Measurements from ENCODE around the gene NUAK1. TPM values are rescaled to one million over a fixed set of nuclear protein-coding genes. Genes with fewer than 3 reads are reported as not detected.

NUAK1 gene
- total RNA-seq, 1 experiment from 2014 or later, result 10.1 TPM

- H3K9ac ChIP-seq (ENCODE audit: extremely low read depth, insufficient read length, low read length), result no peak overlapping the region
- Mint-ChIP-seq H3K4me3 (no peak overlapping the region), H3K4me1 (peaks cover 9 to 12% of the 10 kb centered on the region in 2 experiments), H3K36me3 (ENCODE audit: insufficient read depth in 1 of 3, low read depth in 3 of 3) (peaks cover 2 to 22% (median 12%) of the 10 kb centered on the region in 3 experiments; a peak in 6 of 7 replicates), H3K27ac (peak overlapping the region in 2 of 3 experiments; percentile 58 to 84; a peak in 3 of 7 replicates), H3K27me3 (ENCODE audit: low read depth) (no peaks in the 10 kb centered on the region), H3K9me3 (no peaks in the 10 kb centered on the region)
- no peak overlapping the region for H2BK5ac ChIP-seq (ENCODE audit: insufficient read length, low read length)
- no peak overlapping the region for H2BK20ac ChIP-seq (ENCODE audit: low read depth, low read length, poor library complexity, severe bottlenecking)
- no peak for TF ChIP-seq CTCF (conservative IDR thresholded peaks at IDR 0.05)
- H3K4ac ChIP-seq (ENCODE audit: low read depth, low read length), result no peak overlapping the region
- no peaks in the 10 kb centered on the region for H3K79me2 ChIP-seq (ENCODE audit: insufficient read depth, low read length)
- no peaks in the 10 kb centered on the region for H3K27me3 ChIP-seq (ENCODE audit: insufficient read depth, low read length)
- H4K91ac ChIP-seq (ENCODE audit: insufficient read length, low read depth, low read length), result no peak overlapping the region
- H2BK15ac ChIP-seq (ENCODE audit: low read depth, low read length), result no peak overlapping the region
- H2BK12ac ChIP-seq (ENCODE audit: insufficient read length, low read depth, low read length), result no peak overlapping the region
- H3K79me1 ChIP-seq (ENCODE audit: insufficient read depth, low read depth, low read length, poor library complexity, severe bottlenecking), result no peaks in the 10 kb centered on the region
- H2BK120ac ChIP-seq (ENCODE audit: low read depth, low read length, poor library complexity, severe bottlenecking), result no peak overlapping the region
- H4K20me1 ChIP-seq (ENCODE audit: control insufficient read depth, insufficient read depth, insufficient read length), result no peaks in the 10 kb centered on the region
- H3K4me1 ChIP-seq (ENCODE audit: insufficient read depth, low read length), result peaks cover 2% of the 10 kb centered on the region; the same call in 1 of the 2 replicates
- H2AK5ac ChIP-seq (ENCODE audit: insufficient read length, low read length), result no peak overlapping the region
- no peak overlapping the region for H3K14ac ChIP-seq (ENCODE audit: insufficient read depth, low read length)
- H3K9me3 ChIP-seq (ENCODE audit: control insufficient read depth, low read depth, low read length), result no peaks in the 10 kb centered on the region
- H3K18ac ChIP-seq (ENCODE audit: insufficient read length, low read depth, low read length), result no peak overlapping the region
- no peak overlapping the region for H3K4me2 ChIP-seq (ENCODE audit: insufficient read depth, insufficient read length, low read length)
- DNase-seq, result no peak
- no peak overlapping the region for H3T11ph ChIP-seq (ENCODE audit: low read length)
- WGBS (ENCODE audit: extremely low coverage, insufficient read length, low lambda C conversion rate), result no CpG with 5 or more reads among the region's 1 CpG
- H3K23me2 ChIP-seq (ENCODE audit: insufficient read length, low read depth, low read length, poor library complexity, severe bottlenecking), result no peaks in the 10 kb centered on the region
- H4K8ac ChIP-seq (replicated peaks; ENCODE audit: insufficient read length, low read depth, low read length), result no peak overlapping the region
- H3K27ac ChIP-seq (ENCODE audit: insufficient read length, low read depth, low read length), result no peak overlapping the region
- H2AFZ ChIP-seq (ENCODE audit: low read length), result no peak overlapping the region
- no peak overlapping the region for H3K23ac ChIP-seq (ENCODE audit: insufficient read length, low read depth, low read length)
- H3K56ac ChIP-seq (ENCODE audit: insufficient read length, low read depth, low read length), result no peak overlapping the region
- H4K5ac ChIP-seq (ENCODE audit: insufficient read length, low read depth, low read length), result no peak overlapping the region
These were observed 64.4 kb downstream of the NUAK1 start for GRCh38 chr12:106074361-106074705.

Measured in H9 (cell line).